Astrocyte of the hippocampus (primary cell): ENCODE results near the gene PRKCZ.

Source experiments
- DNase-seq: peaks from one replicate; pipeline ENCODE4 v3.0.0; 2011; ENCODE audit warnings: low read depth, low spot score

PRKCZ gene

DNA sequence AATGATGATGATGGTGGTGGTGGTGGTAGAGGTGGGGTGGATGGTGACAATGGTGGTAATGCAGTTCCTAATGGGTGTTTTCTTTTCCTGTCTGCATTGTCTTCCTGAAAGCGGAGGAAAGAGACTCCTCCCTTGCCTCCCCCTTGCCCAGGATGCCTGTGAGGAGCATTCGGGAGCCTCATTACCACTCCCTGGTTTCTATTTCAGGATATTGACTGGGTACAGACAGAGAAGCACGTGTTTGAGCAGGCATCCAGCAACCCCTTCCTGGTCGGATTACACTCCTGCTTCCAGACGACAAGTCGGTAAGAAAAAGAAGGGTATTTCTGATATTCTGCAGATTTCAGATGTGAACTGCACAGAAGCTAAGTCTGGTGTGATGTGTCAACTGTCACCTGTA, 105.6 kb downstream of the PRKCZ start:
- no peak for DNase-seq

DNA sequence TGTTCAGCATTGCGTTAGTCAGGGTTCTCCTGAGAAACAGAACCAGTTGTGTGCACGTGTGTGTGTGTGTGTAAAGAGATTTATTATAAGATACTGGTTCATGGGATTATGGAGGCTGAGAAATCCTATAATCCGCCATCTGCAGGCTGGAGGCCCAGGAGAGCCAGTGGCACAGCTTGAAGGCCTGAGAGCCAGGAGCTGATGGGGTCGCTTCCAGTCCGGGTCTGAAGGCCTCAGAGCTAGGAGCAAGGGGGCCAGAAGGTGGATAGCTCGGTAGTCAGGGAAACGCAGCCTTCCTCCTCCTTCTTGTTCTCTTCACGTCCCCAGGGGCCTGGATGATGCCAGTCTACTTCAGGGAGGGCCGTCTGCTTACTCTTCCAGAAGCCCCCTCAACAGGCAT, 106.7 kb downstream of the PRKCZ start:
- no peak for DNase-seq

DNA sequence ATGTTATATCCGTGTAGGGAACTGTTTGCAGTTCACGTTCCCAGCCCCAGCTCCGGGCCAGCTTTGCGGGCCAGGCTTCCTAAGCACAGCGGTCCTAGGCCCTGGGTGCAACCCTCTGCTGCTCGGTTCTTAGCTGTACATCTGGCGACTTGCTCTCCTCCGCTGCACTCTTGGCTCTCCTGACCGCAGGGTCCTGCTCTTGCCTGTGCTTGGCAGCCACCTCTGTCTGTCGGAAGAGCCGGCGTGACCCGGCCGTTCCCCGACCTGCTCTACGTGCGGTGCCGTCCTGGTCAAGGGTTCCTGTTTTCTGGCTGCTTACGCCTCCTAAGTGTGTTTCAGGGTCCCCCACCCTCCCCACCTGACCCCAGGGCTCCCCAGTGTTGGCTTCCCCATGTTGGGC, 107.6 kb downstream of the PRKCZ start:
- DNase-seq = no peak

DNA sequence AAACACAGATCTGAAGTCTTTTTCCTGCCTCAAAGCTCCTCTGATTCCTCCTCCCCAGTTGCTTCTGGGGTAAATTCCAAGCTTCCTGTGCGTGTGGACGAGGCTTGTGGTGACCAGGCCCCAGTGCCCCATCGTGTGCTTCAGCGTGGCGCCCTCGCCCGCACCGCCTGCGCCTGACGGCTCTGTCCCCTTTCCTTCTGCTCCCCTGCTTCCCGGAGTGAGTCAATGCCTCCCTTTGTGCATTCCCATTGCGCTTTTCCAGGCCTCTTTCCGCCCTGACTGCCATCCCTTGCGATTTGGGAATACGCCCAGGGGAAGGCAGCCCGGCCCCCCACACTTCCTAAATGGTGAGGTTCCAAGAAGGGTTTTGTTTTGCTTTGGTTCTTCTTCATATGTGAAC, 108.1 kb downstream of the PRKCZ start:
- DNase-seq = no peak

DNA sequence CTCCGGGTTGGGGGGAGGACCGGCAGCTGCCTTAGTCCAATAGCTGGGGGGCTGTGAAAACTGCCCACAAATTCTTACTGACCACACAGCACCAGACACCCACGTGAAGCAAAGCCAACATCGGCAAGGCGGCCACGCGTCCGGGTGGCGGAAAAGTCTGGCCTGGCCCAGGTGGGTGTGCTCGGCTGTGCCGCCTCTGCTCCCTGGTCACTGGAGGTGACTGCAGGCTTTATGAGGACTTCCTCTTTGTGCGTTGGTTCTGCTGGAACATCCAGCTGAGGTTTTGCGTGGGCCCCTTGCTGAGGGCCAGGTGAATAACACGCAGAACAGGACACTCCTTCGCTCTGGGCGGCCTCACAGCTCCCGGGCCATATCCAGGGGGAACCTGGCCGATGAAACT, 108.9 kb downstream of the PRKCZ start:
- no peak for DNase-seq

DNA sequence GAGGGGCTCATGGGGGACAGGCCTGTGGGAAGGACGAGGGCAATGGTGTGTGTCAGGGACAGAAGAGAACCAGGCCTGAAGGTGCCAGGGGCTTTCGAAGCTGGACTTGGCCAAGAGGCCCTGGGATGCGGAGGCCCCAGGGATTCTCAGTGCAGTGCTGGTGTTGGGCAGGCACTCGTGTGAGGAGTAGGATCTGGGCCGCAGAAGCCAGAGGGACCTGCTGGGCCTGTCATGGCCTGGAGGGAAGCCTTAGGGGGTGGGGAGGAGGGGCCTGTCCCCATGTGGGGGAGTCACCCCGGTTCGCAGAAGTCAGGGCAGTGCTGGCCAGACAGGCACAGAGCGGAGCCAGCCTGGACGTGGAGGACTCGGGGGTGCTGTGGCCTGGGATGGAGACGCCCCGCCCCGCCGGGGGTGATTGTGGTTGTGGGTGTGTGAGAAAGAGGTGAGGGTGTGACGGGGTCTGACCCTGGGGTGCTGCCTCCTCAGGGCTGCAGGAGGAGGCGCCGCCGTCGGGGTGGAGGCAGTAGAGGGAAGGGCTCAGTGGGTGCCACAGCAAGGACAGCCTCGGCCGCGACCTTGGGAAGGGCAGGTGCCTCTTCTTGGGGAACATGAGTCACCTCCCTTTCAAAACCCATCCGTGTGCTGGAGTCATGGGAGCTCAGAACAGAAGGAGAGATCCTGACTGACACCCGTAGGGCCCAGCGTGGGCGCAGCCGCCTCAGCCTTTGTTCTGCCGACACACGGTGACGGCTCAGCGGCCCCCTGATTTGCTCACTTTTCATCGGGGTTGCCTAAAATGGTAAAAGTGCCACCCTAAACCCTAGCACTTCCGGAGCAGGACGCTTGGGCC, 110.5 kb downstream of the PRKCZ start:
- DNase-seq = no peak

DNA sequence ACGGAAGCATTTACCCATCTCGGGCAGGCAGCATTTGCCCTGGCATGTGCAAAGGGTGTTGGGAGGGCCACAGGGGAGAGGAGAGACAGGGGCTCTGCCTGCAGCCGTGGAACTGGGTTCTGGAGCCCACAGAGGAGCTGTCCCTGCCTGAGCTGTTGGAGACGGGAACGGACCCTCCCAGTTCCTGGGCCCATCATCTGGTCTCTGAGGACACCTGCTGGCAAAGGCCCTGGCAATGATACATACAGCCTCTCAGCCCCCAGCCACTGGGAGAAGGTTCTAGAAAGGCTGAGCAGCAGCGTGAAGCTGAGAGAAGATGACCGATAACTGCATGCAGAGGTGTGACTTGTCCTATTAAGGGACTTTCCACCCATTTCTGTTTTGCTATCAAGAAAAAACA, 113.0 kb downstream of the PRKCZ start:
- DNase-seq = no peak

DNA sequence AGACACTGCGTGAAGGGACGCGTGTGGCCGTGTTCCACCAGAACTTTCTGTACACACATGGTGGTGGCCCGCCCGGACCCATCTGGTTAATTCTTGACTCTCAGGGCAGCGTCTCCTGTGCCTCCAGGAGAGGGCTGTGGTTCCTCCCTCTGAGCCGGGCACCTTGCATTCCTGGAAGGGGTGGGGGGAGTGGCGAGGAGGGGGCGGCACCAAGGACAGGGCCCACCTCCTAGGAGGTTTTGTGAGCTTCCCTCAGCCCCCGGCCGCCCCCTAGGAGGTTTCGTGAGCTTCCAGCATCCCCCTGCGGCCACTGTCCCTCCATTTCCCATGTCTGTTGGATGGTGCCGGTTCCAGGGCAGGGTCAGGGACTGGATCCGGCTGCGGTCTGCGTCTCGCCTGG, 115.4 kb downstream of the PRKCZ start:
- DNase-seq = no peak

DNA sequence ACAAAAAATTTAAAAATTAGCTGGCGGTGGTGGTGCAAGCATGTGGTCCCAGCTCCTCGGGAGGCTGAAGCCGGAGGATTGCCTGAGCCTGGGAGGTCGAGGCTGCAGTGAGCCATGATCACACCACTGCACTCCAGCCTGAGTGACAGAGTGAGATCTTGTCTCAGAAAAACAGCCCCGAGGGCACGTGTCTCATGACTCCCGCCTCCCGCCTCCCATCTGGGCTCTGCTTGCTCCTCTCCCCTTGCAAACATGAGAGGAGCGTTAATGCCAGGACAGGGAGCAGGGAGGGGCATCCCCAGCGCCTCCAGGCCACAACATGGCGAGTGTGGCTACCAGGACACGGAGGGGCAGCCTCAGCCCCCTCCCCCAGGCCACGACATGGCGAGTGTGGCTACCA, 116.0 kb downstream of the PRKCZ start:
- DNase-seq = no peak

DNA sequence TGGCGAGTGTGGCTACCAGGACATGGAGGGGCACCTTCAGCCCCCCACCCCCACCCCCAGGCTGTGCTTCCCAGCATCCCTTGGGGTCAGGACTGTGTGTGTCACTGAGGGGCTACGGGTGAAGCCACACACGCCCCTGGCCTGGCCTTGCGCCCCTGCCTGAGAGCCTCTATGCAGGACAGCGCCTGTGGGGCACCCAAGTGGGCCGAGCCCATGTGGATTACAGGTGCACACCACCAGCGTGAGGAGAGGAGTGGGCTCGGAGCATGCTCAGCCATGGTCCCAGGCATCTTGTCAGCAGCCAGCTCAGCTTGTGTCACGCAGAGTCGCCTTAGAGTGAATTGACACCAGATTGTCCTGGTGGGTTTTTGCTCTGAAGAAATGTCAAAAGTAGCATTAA, 116.5 kb downstream of the PRKCZ start:
- DNase-seq = no peak

DNA sequence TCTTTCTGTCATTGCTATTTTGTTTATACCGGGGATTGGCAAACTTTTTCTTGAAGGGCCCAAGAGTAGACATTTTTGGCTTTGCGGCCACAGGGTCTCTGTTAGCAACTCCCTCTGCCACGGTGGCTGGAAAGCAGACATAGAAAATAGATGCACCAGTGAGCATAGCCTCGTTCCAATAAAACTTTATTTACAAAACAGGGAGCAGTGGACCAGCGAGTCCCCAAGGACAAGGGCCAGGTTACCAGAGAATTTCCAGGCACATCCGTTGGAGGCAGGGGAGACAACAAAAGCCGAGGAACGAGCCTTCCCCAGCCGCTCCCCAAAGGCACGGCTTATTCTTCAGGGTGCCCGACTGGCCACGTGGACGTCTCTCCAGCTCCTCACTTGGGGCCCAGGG, 117.9 kb downstream of the PRKCZ start:
- DNase-seq = no peak

DNA sequence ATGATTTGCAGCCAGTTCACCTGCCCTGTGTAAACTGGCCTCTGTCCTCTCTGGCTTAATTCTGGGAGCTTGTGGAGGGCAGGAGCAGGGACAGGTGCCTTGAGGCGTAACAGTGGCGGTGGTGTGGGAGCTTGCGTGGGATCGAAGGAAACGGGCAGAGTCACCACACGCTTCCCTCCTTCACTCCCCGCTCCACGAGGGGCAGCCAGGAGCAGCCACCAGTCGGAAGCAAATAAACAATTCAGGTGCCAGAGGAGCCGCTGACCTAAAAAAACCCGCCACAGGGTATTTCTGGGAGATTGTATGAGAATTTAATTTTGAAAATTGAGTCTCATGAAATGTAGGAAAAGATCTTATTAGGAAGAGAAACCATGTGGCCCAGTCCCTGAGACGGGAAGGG, 118.3 kb downstream of the PRKCZ start:
- no peak for DNase-seq

DNA sequence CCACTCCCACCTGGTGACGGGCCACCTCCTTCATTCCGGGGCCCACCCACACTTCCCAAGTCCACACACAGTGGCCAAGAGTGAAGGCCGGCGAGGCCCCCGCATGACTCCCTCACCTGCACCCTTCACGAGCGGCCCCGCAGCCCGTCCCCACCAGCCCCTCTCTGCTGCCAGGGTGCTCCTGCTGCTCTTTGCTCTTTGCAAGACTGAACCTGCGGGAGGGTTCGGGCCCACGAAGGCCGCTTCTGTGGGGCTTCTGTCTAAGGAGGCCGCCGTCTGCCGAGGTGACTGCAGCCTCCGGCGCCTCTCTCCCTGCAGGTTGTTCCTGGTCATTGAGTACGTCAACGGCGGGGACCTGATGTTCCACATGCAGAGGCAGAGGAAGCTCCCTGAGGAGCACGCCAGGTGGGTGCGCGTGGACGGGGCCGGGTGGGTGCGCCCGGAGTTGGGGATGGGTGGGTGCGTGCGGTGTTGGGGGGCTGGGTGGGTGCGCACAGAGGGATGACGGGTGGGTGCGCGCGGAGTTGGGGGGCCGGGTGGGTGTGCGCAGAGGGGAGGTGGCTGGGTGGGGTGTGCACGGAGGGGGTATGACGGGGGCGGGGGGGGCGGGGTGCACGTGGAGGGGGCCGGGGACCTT, 119.1 kb downstream of the PRKCZ start:
- DNase-seq = no peak

DNA sequence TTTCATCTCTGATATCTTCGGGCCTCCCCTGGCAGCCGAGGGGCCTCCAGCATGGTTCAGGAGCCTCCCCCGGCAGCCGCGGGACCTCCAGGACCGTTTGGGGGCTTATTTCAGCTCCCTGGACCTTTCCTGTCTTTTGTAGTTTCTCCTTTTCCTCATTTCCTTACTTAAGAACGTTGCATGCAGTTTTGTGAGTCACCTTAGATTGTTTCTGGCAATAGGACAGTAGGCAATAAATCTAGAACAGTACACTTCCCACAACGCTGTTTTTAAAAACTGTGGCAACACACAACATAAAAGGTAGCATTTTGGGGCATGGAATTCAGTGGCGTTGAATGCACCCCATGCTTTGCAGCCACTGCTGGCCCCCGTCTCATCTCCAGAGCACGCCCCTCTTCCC, 120.0 kb downstream of the PRKCZ start:
- no peak for DNase-seq

DNA sequence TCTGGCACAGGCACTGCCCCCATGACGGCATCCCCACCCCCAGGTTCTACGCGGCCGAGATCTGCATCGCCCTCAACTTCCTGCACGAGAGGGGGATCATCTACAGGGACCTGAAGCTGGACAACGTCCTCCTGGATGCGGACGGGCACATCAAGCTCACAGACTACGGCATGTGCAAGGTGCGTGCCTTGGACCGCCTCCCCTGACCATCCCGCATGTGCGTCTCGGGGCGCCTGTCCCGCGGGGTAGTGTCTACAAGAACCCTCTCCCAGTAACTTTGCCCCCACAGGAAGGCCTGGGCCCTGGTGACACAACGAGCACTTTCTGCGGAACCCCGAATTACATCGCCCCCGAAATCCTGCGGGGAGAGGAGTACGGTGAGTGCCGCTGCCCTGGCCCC, 121.8 kb downstream of the PRKCZ start:
- no peak for DNase-seq

DNA sequence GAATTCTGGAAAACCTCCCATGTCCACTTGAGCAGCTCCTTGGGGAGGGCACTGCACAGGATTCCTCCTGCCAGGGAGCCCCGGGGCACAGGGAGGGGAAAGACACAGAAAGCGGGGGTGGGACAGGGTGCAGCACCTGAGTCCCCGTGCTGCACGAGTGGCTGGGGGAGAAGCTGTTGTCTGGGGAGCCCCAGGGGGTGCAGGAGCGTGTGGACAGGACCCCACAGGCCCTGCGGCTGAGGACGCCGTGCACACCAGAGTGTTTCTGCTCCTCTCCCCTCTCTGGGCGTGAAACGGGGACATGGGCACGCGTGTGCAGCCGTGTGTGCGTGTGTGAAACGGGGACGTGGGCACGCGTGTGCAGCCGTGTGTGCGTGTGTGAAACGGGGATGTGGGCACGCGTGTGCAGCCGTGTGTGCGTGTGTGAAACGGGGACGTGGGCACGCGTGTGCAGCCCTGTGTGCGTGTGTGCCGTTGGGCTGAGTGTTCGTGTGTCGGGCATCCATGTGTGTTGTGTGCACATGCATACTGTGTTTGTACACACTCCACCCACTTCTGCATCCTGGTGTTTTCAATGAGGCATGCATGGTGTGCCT, 122.4 kb downstream of the PRKCZ start:
- DNase-seq = no peak

DNA sequence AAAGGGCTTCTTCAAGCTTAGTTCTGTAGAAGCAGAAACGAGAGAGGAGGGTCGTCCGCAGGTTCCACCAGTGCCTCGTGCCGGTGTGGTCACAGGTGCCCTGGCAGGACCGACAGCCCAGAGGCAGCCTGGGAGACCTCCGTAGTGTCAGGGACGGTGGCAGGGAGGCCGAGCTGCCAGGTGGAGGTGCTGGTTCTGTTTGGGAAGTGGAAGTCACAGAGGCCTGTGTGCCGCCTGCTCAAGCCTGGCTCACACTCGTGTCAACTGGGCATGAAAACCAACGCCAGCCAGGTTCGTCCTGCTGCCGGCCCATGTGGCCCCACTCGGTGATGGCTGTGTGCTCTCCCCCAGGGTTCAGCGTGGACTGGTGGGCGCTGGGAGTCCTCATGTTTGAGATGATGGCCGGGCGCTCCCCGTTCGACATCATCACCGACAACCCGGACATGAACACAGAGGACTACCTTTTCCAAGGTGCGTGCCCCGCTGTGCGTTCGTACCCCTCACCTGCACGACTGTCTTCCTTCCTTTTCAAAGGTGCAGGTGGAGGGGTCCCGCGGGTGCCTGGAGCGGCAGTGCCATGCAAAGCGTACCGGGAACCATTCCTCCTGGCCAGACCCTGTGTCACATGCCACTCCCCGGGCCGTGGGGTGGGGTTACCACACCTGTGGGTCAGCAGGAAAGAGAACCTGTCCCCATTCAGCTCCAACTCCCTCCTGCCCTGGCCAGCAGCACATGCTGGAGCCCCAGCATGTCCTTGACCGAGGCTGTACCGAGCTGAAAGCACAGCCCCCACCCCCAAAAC, 123.5 kb downstream of the PRKCZ start:
- DNase-seq = no peak

DNA sequence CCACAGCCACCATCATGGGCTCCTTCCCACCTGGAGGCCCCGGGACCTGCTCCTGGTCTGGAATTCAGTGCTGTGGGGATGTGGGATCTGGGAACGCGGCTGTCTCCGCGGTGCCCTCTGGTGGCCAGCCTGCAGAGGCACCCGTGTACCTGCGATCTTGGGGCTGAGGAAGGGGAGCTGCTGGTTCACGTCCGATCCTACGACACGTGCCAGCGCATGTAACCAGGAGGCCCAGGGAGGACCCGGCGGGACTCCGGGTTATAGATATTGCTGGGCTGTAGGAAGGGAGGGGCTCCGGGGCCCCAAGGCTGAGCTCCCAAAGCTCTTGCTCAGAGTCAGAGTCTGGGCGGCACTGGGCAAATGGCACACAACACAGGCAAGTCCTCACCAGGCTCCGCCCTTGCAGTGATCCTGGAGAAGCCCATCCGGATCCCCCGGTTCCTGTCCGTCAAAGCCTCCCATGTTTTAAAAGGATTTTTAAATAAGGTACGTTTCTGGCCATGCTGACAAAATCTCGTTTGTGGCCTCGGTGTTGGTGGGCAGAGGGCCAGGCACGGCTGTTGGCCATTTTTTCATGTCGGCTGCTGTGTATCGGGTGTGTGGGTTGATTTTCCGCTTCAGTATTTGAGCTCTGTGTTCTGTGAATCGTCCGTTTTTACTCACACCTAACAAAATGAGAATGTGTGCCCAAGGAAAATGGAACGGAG, 124.3 kb downstream of the PRKCZ start:
- DNase-seq = peak; percentile 84

DNA sequence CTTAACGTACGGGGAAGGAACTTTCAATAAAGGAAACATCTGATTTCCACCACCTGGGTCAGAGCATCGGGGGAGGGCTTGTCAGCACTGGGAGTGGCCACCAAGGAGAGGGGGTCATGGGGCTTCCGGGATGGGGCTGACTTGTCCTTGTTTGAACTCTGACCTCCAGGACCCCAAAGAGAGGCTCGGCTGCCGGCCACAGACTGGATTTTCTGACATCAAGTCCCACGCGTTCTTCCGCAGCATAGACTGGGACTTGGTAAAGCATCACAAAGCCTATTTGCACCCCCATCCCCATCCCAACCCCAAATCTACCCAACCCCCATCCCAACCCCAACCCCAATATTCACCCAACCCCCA, 124.8 kb downstream of the PRKCZ start:
- no peak for DNase-seq

DNA sequence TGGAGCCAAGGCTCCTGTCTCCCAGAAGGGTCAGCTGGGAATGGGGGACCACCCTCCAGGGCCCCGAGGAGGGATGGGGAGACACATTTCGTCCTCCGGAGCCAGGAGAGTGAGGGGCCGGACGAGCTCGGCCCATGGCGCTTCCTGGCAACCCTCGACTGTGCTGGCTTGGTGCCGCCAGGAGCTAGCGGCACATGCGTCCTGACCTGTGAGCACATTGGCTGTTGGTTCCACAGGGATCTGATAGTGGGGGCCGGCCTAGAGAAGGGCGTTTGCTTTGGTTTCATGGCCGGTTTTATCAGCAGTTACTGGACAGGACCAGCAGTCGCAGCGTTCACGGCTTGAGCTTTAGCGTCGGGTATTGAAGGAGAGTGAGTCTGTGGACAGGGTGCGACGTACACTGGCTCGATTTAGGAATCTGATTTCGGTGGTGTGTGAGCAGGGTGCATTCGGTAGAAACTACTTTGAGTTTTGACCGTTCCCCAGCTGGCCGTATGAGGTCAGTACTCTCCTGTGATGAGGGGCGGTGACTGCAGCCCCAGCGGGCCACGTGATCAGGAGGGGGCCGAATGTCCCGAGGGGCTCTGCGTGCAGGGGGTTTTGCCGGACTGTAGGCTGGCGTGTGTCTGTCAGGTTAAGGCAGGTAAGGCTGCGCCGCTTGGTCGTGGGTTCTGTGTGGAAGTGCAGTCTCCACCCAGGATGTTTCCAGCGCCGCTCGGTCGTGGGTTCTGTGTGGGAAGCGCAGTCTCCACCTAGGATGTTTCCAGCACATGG, 125.7 kb downstream of the PRKCZ start:
- DNase-seq = no peak

DNA sequence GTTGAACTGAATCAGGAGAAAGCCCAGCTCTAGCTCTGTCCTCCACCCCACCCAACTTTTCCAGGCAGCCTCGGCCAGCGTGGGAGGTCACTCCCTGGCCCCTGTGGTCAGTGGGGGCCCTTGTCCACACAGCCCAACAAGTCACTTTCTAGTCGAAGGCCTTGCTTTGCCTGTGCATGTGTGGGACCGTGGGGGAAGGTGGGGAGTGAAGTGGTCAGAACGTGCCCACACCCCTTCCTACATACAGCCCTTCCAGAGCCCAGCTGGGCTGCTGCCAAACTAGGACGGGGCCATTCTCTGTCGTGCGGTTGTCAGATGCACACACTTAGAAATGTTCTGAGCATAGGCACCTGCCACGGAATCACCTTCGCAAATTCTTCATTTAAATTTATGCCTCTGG, 126.4 kb downstream of the PRKCZ start:
- DNase-seq = no peak
